ENCODE measurements around the gene SRA1. TPM values are rescaled to one million over a fixed set of nuclear protein-coding genes. Genes with fewer than 3 reads are reported as not detected.

The SRA1 gene
- total RNA-seq, 4 donors from 2014 or later = 19.9 to 36.3 (median 26.5) TPM

DNA sequence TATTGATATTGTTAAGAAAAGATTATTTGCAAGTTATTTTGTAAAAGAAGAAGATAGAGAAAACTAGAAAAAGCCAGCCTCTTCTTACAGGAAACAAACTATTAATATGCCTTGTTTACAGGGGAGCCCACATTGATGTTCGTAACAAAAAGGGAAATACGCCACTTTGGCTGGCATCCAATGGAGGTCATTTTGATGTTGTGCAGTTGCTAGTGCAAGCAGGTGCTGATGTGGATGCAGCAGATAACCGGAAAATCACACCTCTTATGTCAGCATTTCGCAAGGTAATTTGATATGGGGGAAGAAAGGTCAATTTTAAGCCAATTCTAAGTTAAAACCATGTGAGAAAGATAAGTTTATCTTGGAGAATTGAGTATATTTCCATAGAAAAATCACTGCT lies 47.4 kb downstream of the SRA1 start:
- H3K36me3 ChIP-seq = peaks cover 0 to 88% (median 43%) of the 10 kb centered on the region in 4 donors
- no peak for TF ChIP-seq EP300 (IDR thresholded peaks at IDR 0.05; ENCODE audit: low read depth)
- 78 to 83% methylated on average over 4 of the region's 4 CpGs for WGBS, 2 donors (ENCODE audit: low coverage in 1 of 2)
- H3K4me1 ChIP-seq = no peaks in the 10 kb centered on the region
- no peak for DNase-seq
- no peaks in the 10 kb centered on the region for H3K27me3 ChIP-seq
- H3K27ac ChIP-seq = no peak overlapping the region
- no peak overlapping the region for H3K4me3 ChIP-seq
- in situ Hi-C loops (cut with MboI; ENCODE audit: low pct_ligation_motif_present in 1 of 4, low pct_unique_long_range_greater_than_20kb in 1 of 4, low sequenced_read_pairs in 3 of 4) (no loop called here), intact Hi-C loops (cut with DNase I; ENCODE audit: low total_unique reads) (no loop called here)
- H3K9me3 ChIP-seq = no peaks in the 10 kb centered on the region

DNA sequence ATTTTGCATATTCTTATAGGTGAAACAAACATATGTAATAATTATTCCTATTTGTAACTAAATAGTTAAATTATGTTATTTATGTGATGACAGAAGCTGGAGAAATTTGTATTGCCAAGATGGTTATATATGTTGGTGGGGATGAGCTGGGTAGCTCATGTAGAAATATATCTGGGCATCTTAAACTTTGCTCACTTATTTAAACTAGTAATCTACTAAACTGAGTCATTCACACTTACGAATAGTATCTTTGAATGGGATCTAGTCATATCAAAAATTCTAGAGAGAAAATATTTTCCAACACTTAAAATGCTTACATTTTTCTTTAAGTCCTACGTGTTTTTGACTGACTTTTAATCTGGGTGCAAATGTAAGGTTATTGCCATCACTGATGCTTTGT lies 54.4 kb downstream of the SRA1 start:
- Histone ChIP-seq H3K9me3 (no peaks in the 10 kb centered on the region), H3K4me3 (no peak overlapping the region), H3K36me3 (peaks cover 0 to 35% (median 14%) of the 10 kb centered on the region in 4 donors), H3K27ac (no peak overlapping the region), H3K27me3 (no peaks in the 10 kb centered on the region), H3K4me1 (no peaks in the 10 kb centered on the region)
- 85 to 92% methylated on average over 2 of the region's 2 CpGs for WGBS, 2 donors (ENCODE audit: low coverage in 1 of 2)
- no peak for DNase-seq
- in situ Hi-C loops (cut with MboI; ENCODE audit: low pct_ligation_motif_present in 1 of 4, low pct_unique_long_range_greater_than_20kb in 1 of 4, low sequenced_read_pairs in 3 of 4) (no loop called here), intact Hi-C loops (cut with DNase I; ENCODE audit: low total_unique reads) (no loop called here)
- TF ChIP-seq, protein P1, sequence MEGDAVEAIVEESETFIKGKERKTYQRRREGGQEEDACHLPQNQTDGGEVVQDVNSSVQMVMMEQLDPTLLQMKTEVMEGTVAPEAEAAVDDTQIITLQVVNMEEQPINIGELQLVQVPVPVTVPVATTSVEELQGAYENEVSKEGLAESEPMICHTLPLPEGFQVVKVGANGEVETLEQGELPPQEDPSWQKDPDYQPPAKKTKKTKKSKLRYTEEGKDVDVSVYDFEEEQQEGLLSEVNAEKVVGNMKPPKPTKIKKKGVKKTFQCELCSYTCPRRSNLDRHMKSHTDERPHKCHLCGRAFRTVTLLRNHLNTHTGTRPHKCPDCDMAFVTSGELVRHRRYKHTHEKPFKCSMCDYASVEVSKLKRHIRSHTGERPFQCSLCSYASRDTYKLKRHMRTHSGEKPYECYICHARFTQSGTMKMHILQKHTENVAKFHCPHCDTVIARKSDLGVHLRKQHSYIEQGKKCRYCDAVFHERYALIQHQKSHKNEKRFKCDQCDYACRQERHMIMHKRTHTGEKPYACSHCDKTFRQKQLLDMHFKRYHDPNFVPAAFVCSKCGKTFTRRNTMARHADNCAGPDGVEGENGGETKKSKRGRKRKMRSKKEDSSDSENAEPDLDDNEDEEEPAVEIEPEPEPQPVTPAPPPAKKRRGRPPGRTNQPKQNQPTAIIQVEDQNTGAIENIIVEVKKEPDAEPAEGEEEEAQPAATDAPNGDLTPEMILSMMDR (IDR thresholded peaks at IDR 0.05) = no peak
- no peak for TF ChIP-seq POLR2AphosphoS5 (IDR thresholded peaks at IDR 0.05)

Small RNA genes lying within 50 kb of the gene (small RNA-seq; reads per million reads assigned to genes)
- gene RF00279 (0 to 0.18 (median 0.07) reads per million in 4 donors), gene RF00443 (0 reads per million in 4 donors)

Other genes with a start within 250 kb of the SRA1 start
- gene HBEGF, start 210.9 kb downstream of the SRA1 start, total RNA-seq = 10 to 100 TPM; 10.5 to 40.0 (median 35.6) TPM
- 1 to 10 TPM in 1 of 4 donors, under 1 TPM in 2, not detected in 1; 0.48 to 3.0 (median 0.82) TPM for gene SLC4A9, start 197.3 kb downstream of the SRA1 start, total RNA-seq
- 100 to 1,000 TPM; 113 to 212 (median 164) TPM for gene ANKHD1, start 155.6 kb downstream of the SRA1 start, total RNA-seq
- 10 to 100 TPM in 3 of 4 donors, not detected in 1; 18.0 to 56.0 (median 27.5) TPM for gene EIF4EBP3, start 9.8 kb downstream of the SRA1 start, total RNA-seq
- gene APBB3, start 7.1 kb upstream of the SRA1 start, total RNA-seq = 10 to 100 TPM; 20.1 to 42.5 (median 37.4) TPM
- 10 to 100 TPM; 39.4 to 75.5 (median 52.6) TPM for gene SLC35A4, start 7.4 kb upstream of the SRA1 start, total RNA-seq
- gene CD14, start 75.7 kb upstream of the SRA1 start, total RNA-seq = 10 to 100 TPM in 3 of 4 donors, 1 to 10 TPM in 1; 3.6 to 92.4 (median 45.6) TPM
- 10 to 100 TPM in 3 of 4 donors, under 1 TPM in 1; 0.75 to 99.2 (median 40.2) TPM for gene TMCO6, start 82.0 kb upstream of the SRA1 start, total RNA-seq
- 100 to 1,000 TPM in 2 of 4 donors, 10 to 100 TPM in 2; 70.8 to 586 (median 90.7) TPM for gene NDUFA2, start 90.2 kb upstream of the SRA1 start, total RNA-seq
- gene IK, start 90.4 kb upstream of the SRA1 start, total RNA-seq = 100 to 1,000 TPM in 2 of 4 donors, 10 to 100 TPM in 2; 70.8 to 147 (median 100) TPM
- gene WDR55, start 107.4 kb upstream of the SRA1 start, total RNA-seq = 10 to 100 TPM; 33.3 to 76.6 (median 36.1) TPM
- gene DND1, start 116.1 kb upstream of the SRA1 start, total RNA-seq = 1 to 10 TPM in 3 of 4 donors, under 1 TPM in 1; 0.40 to 4.9 (median 2.3) TPM
- 10 to 100 TPM; 39.6 to 51.6 (median 43.9) TPM for gene HARS1, start 133.9 kb upstream of the SRA1 start, total RNA-seq
- gene HARS2, start 134.0 kb upstream of the SRA1 start, total RNA-seq = 10 to 100 TPM; 30.3 to 60.6 (median 41.4) TPM
- 10 to 100 TPM in 3 of 4 donors, 1 to 10 TPM in 1; 6.7 to 41.3 (median 23.1) TPM for gene ZMAT2, start 143.0 kb upstream of the SRA1 start, total RNA-seq
- under 1 TPM in 1 of 4 donors, not detected in 3; 0.14 TPM for gene PCDHA1, start 228.7 kb upstream of the SRA1 start, total RNA-seq
- under 1 TPM in 2 of 4 donors, not detected in 2; 0.14 to 0.32 TPM for gene PCDHA2, start 237.4 kb upstream of the SRA1 start, total RNA-seq
- gene PCDHA3, start 243.6 kb upstream of the SRA1 start, total RNA-seq = 1 to 10 TPM in 1 of 4 donors, under 1 TPM in 2, not detected in 1; 0.32 to 8.8 (median 0.41) TPM
- 1 to 10 TPM in 3 of 4 donors, under 1 TPM in 1; 0.79 to 7.9 (median 2.4) TPM for gene PCDHA4, start 249.6 kb upstream of the SRA1 start, total RNA-seq

Measured in transverse colon (tissue), 4 donors.